Dermis microvascular lymphatic vessel endothelial cell (primary cell): Measurements from ENCODE around the gene ARHGAP18. TPM values are rescaled to one million over a fixed set of nuclear protein-coding genes. Genes with fewer than 3 reads are reported as not detected.
"Not testable (repeated sequence)": the region's sequence is repeated elsewhere in the genome, so short reads cannot be mapped to it uniquely, and the experiment has no call there.

ENCODE experiments used
- DNase-seq, 2 donors: peaks; one replicate each; pipeline versions ENCODE4 v3.0.0 to v3.0.0-alpha.2; 2010; ENCODE audit warnings: low read depth in 2 of 2
- total RNA-seq: library from RNA; depleted of rRNA; stranded (reverse); fragments of >200 nt; gene quantifications from 2 replicates; pipeline ENCODE4 v1.2.1, GENCODE V29; 2014

The ARHGAP18 gene
- total RNA-seq, 1 donor from 2014 or later: 67.1 TPM

GRCh38 chr6:129583866-129584265, 126.1 kb downstream of the ARHGAP18 start:
- DNase-seq: no peak

- no peak for DNase-seq
Observed at GRCh38 chr6:129578315-129578714, 131.7 kb downstream of the ARHGAP18 start.

GRCh38 chr6:129577691-129578090, 132.3 kb downstream of the ARHGAP18 start:
- DNase-seq: peak; percentile 28 to 45

GRCh38 chr6:129576456-129576855, 133.5 kb downstream of the ARHGAP18 start:
- DNase-seq: no peak

GRCh38 chr6:129575378-129576118, 134.4 kb downstream of the ARHGAP18 start:
- DNase-seq: peak; percentile 30 to 63

- DNase-seq: not testable (repeated sequence)
Observed at GRCh38 chr6:129574605-129575004, 135.4 kb downstream of the ARHGAP18 start.

GRCh38 chr6:129570929-129571328, 139.0 kb downstream of the ARHGAP18 start:
- not testable (repeated sequence) for DNase-seq

- DNase-seq: no peak
Observed at GRCh38 chr6:129568015-129568414, 142.0 kb downstream of the ARHGAP18 start.

- DNase-seq: peak; percentile 12 to 46
Observed at GRCh38 chr6:129567374-129567773, 142.6 kb downstream of the ARHGAP18 start.

- no peak for DNase-seq
Observed at GRCh38 chr6:129565811-129566210, 144.2 kb downstream of the ARHGAP18 start.

- no peak for DNase-seq
Observed at GRCh38 chr6:129565366-129565765, 144.6 kb downstream of the ARHGAP18 start.

GRCh38 chr6:129558248-129558647, 151.7 kb downstream of the ARHGAP18 start:
- no peak for DNase-seq

- DNase-seq: no peak
Observed at GRCh38 chr6:129555206-129555832, 154.7 kb downstream of the ARHGAP18 start.

- DNase-seq: no peak
Observed at GRCh38 chr6:129552413-129552812, 157.6 kb downstream of the ARHGAP18 start.

- DNase-seq: no peak
Observed at GRCh38 chr6:129551486-129551885, 158.5 kb downstream of the ARHGAP18 start.

- DNase-seq: peak in 1 of 2 donors; percentile 43
Observed at GRCh38 chr6:129546702-129547101, 163.3 kb downstream of the ARHGAP18 start.

- no peak for DNase-seq
Observed at GRCh38 chr6:129544892-129545612, 164.9 kb downstream of the ARHGAP18 start.

GRCh38 chr6:129543981-129544380, 166.0 kb downstream of the ARHGAP18 start:
- DNase-seq: peak; percentile 9 to 50

- DNase-seq: no peak
Observed at GRCh38 chr6:129542705-129543104, 167.3 kb downstream of the ARHGAP18 start.

- DNase-seq: no peak
Observed at GRCh38 chr6:129539032-129539431, 170.9 kb downstream of the ARHGAP18 start.

GRCh38 chr6:129536271-129536670, 173.7 kb downstream of the ARHGAP18 start:
- DNase-seq: no peak

GRCh38 chr6:129534926-129535325, 175.1 kb downstream of the ARHGAP18 start:
- no peak for DNase-seq
